ENCODE measurements around the gene RNF123. TPM values are rescaled to one million over a fixed set of nuclear protein-coding genes. Genes with fewer than 3 reads are reported as not detected.

The RNF123 gene
- total and polyA plus RNA-seq, 2 donors (not counting 1 experiment from before 2014, with no cell fraction given), result 51.8 to 69.0 TPM

GRCh38 chr3:49652903-49653415 lies 36.4 kb upstream of the RNF123 start:
- Mint-ChIP-seq H3K9me3 (ENCODE audit: insufficient read depth) (no peaks in the 10 kb centered on the region), H3K4me3 (no peak overlapping the region), H3K27me3 (no peaks in the 10 kb centered on the region), H3K27ac (no peak overlapping the region), H3K4me1 (peaks cover 4% of the 10 kb centered on the region)
- POLR2A ChIA-PET, result no interaction called here
- H3K9me3 ChIP-seq (ENCODE audit: control extremely low read depth in 1 of 3, control insufficient read depth in 2 of 3, insufficient read depth in 1 of 3, low read length in 2 of 3), result peaks cover 0 to 5% (median 0%) of the 10 kb centered on the region in 3 donors
- H3K79me2 ChIP-seq (ENCODE audit: control insufficient read depth, insufficient read depth, low read length), result no peaks in the 10 kb centered on the region
- WGBS (ENCODE audit: insufficient coverage), result 78% methylated on average over 20 of the region's 21 CpGs
- H4K20me1 ChIP-seq (ENCODE audit: control insufficient read depth, insufficient read depth, low read length, poor library complexity, severe bottlenecking), result no peaks in the 10 kb centered on the region
- no peaks in the 10 kb centered on the region for H3K36me3 ChIP-seq (replicated peaks in 1 of 2; ENCODE audit: control extremely low read depth in 1 of 2, control insufficient read depth in 1 of 2, extremely low read depth in 1 of 2, insufficient read depth in 2 of 2, low read length in 1 of 2)
- H3K4me1 ChIP-seq (ENCODE audit: control insufficient read depth in 2 of 2, insufficient read depth in 2 of 2, low read length in 2 of 2), result peaks cover 0 to 11% of the 10 kb centered on the region in 2 donors
- CTCF ChIA-PET, result no interaction called here
- H3K4me3 ChIP-seq (ENCODE audit: control extremely low read depth in 1 of 5, extremely low read depth in 1 of 5, insufficient read depth in 1 of 5, low read depth in 2 of 5, low read length in 4 of 5), result no peak overlapping the region
- peaks cover 0 to 5% (median 0%) of the 10 kb centered on the region in 4 experiments for H3K27me3 ChIP-seq (replicated peaks in 1 of 4; ENCODE audit: control extremely low read depth in 1 of 4, control insufficient read depth in 3 of 4, insufficient read depth in 4 of 4, low read length in 3 of 4)
- no peak for DNase-seq
- intact Hi-C loops (cut with micrococcal nuclease), result no loop called here
- ATAC-seq (ENCODE audit: low read depth), result no peak
- H3K27ac ChIP-seq (ENCODE audit: low read length in 2 of 2), result no peak overlapping the region
- no peak overlapping the region for H2AFZ ChIP-seq (ENCODE audit: insufficient read depth, low read depth, low read length, poor library complexity, severe bottlenecking)
- no peak overlapping the region for H3K9ac ChIP-seq (ENCODE audit: low read length)
- TF ChIP-seq CTCF (IDR thresholded peaks at IDR 0.05), result no peak
- no peak overlapping the region for H3K4me2 ChIP-seq (replicated peaks; ENCODE audit: low read depth, low read length, poor library complexity, severe bottlenecking)

- Histone ChIP-seq H4K20me1 (ENCODE audit: control insufficient read depth, insufficient read depth, low read length, poor library complexity, severe bottlenecking) (no peaks in the 10 kb centered on the region), H3K79me2 (ENCODE audit: control insufficient read depth, insufficient read depth, low read length) (no peaks in the 10 kb centered on the region), H3K9me3 (ENCODE audit: control extremely low read depth in 1 of 3, control insufficient read depth in 2 of 3, insufficient read depth in 1 of 3, low read length in 2 of 3) (peaks cover 0 to 5% (median 0%) of the 10 kb centered on the region in 3 donors), H3K4me1 (ENCODE audit: control insufficient read depth in 2 of 2, insufficient read depth in 2 of 2, low read length in 2 of 2) (peaks cover 0 to 11% of the 10 kb centered on the region in 2 donors), H3K4me2 (replicated peaks; ENCODE audit: low read depth, low read length, poor library complexity, severe bottlenecking) (no peak overlapping the region), H3K36me3 (replicated peaks in 1 of 2; ENCODE audit: control extremely low read depth in 1 of 2, control insufficient read depth in 1 of 2, extremely low read depth in 1 of 2, insufficient read depth in 2 of 2, low read length in 1 of 2) (no peaks in the 10 kb centered on the region), H2AFZ (ENCODE audit: insufficient read depth, low read depth, low read length, poor library complexity, severe bottlenecking) (no peak overlapping the region), H3K9ac (ENCODE audit: low read length) (no peak overlapping the region), H3K27ac (ENCODE audit: low read length in 2 of 2) (no peak overlapping the region), H3K27me3 (replicated peaks in 1 of 4; ENCODE audit: control extremely low read depth in 1 of 4, control insufficient read depth in 3 of 4, insufficient read depth in 4 of 4, low read length in 3 of 4) (peaks cover 0 to 5% (median 0%) of the 10 kb centered on the region in 4 experiments), H3K4me3 (ENCODE audit: control extremely low read depth in 1 of 5, extremely low read depth in 1 of 5, insufficient read depth in 1 of 5, low read depth in 2 of 5, low read length in 4 of 5) (no peak overlapping the region)
- H3K27ac Mint-ChIP-seq, result no peak overlapping the region
- no peak for ATAC-seq (ENCODE audit: low read depth)
- no peak overlapping the region for H3K4me3 Mint-ChIP-seq
- intact Hi-C loops (cut with micrococcal nuclease), result no loop called here
- POLR2A ChIA-PET, result no interaction called here
- TF ChIP-seq CTCF (IDR thresholded peaks at IDR 0.05) (no peak), EZH2 (IDR thresholded peaks at IDR 0.05; ENCODE audit: borderline replicate concordance, insufficient read depth, low read depth, low read length, poor library complexity, severe bottlenecking) (no peak)
- peaks cover 4% of the 10 kb centered on the region for H3K4me1 Mint-ChIP-seq
- no peaks in the 10 kb centered on the region for H3K27me3 Mint-ChIP-seq
- no peak for DNase-seq
- H3K9me3 Mint-ChIP-seq (ENCODE audit: insufficient read depth), result no peaks in the 10 kb centered on the region
- WGBS (ENCODE audit: insufficient coverage), result 92% methylated on average over 7 of the region's 8 CpGs
- CTCF ChIA-PET, result no interaction called here
These were observed 35.7 kb upstream of the RNF123 start for GRCh38 chr3:49653621-49654020.
